SIG-M5 (cell line): ENCODE results near the gene IL22RA2.

ENCODE experiments used
- DNase-seq: peaks from one replicate; lab custom pipeline; 2025; lab: John Stamatoyannopoulos, UW

IL22RA2 gene

GRCh38 chr6:137097057-137097456 is 76.4 kb downstream of the IL22RA2 start:
- DNase-seq: no peak

- DNase-seq: no peak
Observed at GRCh38 chr6:137095651-137096238, 77.7 kb downstream of the IL22RA2 start.

GRCh38 chr6:137095093-137095492 is 78.4 kb downstream of the IL22RA2 start:
- DNase-seq: no peak

GRCh38 chr6:137094411-137095008 is 78.9 kb downstream of the IL22RA2 start:
- peak; percentile 41 for DNase-seq
